Sigmoid colon (tissue), 7 donors: ENCODE data around the gene IQGAP2. TPM values are rescaled to one million over a fixed set of nuclear protein-coding genes. Genes with fewer than 3 reads are reported as not detected.

Experiments
- DNase-seq: peaks from one replicate; pipeline ENCODE4 v3.0.0-alpha.2; 2019
- H3K27ac ChIP-seq, 4 donors: fragments of 200-600 bp; sonication (generic); one replicate each; pipeline ENCODE4 v1.5.1; 2016 to 2019; ENCODE audit warnings: mild to moderate bottlenecking in 1 of 4
- H3K27me3 ChIP-seq, 3 donors: fragments of 200-600 bp; sonication (generic); one replicate each; pipeline ENCODE4 v1.5.1; 2019; ENCODE audit warnings: mild to moderate bottlenecking in 1 of 3
- H3K36me3 ChIP-seq, 4 donors: fragments of 200-600 bp; sonication (generic); one replicate each; pipeline ENCODE4 v1.5.1; 2016 to 2019
- H3K4me1 ChIP-seq, 4 donors: fragments of 200-600 bp; sonication (generic); one replicate each; pipeline ENCODE4 v1.5.1; 2017 to 2019
- H3K4me3 ChIP-seq, 4 donors: fragments of 200-600 bp; sonication (generic); one replicate each; pipeline ENCODE4 v1.5.1; 2017 to 2019; ENCODE audit warnings: mild to moderate bottlenecking in 2 of 4, moderate library complexity in 1 of 4
- H3K9me3 ChIP-seq, 4 donors: fragments of 200-600 bp in 3 of 4; sonication (generic) in 3 of 4; one replicate each; pipeline versions ENCODE4 v1.5.1 to v1.6.1; 2013 to 2019
- EP300 ChIP-seq, 4 donors: sonication (generic); formaldehyde crosslinking; IDR thresholded peaks; one replicate each; pipeline ENCODE4 v1.6.1; 2017; ENCODE audit warnings: antibody characterized with exemption in 4 of 4
- POLR2A ChIP-seq, 2 donors: fragments of 450-650 bp; IDR thresholded peaks; one replicate each; pipeline ENCODE4 v1.6.1; 2016; ENCODE audit warnings: antibody characterized with exemption in 2 of 2, mild to moderate bottlenecking in 2 of 2, moderate library complexity in 2 of 2
- POLR2AphosphoS5 ChIP-seq, 4 donors: sonication (generic); formaldehyde crosslinking; IDR thresholded peaks; one replicate each; pipeline ENCODE4 v1.6.1; 2017; ENCODE audit warnings: antibody characterized with exemption in 4 of 4
- WGBS, 2 donors: extraction: QIAGEN DNeasy Blood & Tissue Kit; methylation state at CpG; one replicate each; pipeline ENCODE4 v1.1.7; 2013; 5-methylcytosine and 5-hydroxymethylcytosine counted together
- intact Hi-C: fragments of 100-400 bp; cut with DNase I; formaldehyde crosslinking; loops from one replicate; pipeline ENCODE4 v1.15.1; 2023
- polyA plus RNA-seq, 3 donors: library from polyadenylated mRNA; stranded (reverse); fragments of 200-250 nt; gene quantifications; one replicate each; pipeline ENCODE4 v1.2.3, GENCODE V29; 2013
- total RNA-seq, 4 donors: library from RNA; depleted of rRNA; stranded (reverse); fragments of >200 nt; gene quantifications; one replicate each; pipeline ENCODE4 v1.1.0, GENCODE V29; 2016
- TF ChIP-seq, protein P1 (sequence below), 4 experiments: fragments of 450-650 bp in 3 of 4; fragments of 200-600 bp in 1 of 4; IDR thresholded peaks; one replicate each; pipeline ENCODE4 v1.5.1; 2016 to 2019; ENCODE audit warnings: antibody characterized with exemption in 4 of 4, mild to moderate bottlenecking in 3 of 4, moderate library complexity in 2 of 4
- donor health status: healthy with polysubstance abuse.
- donor health status: Bipolar disorder and iron deficiency.
- donor health status: healthy.

The IQGAP2 gene
- total and polyA plus RNA-seq, 7 donors, result 15.0 to 85.3 (median 24.6) TPM

DNA sequence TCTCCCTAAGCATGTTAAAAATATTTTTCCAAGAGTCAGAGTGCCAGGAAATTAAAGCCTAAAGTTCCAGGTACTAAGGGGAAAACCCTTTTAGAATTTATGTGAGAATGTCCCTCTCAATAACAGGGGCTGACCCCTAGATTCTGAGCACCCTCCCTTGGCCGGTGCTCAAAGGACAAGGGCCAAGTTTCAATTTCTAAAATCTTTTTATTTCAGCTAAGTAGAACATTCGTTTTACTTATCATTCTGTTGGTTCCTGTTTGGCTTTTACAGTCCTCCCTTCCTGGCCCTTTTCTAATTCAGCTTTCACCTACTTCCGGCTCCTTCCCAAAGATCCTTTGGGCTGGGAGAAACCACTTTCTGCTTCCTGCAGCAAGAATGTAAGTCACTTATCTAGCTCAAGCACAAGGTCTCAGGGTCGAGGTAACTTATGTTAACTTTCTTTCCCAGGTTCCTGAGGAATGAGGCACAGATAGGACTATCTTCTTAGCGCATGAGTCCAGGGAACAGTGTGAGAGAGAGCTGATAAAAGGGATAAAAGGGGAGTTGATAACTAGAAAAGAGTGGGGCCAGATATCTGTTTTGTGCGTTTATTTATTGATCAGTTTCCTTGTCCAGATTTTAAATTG, 254.7 kb downstream of the IQGAP2 start:
- H3K4me1 ChIP-seq, result no peaks in the 10 kb centered on the region
- H3K4me3 ChIP-seq, result no peak overlapping the region
- no peak for DNase-seq
- no peak for TF ChIP-seq EP300 (IDR thresholded peaks at IDR 0.05)
- intact Hi-C loops, result no loop called here
- H3K27ac ChIP-seq, result no peak overlapping the region
- H3K27me3 ChIP-seq, result no peaks in the 10 kb centered on the region
- 67 to 73% methylated on average over 6 of the region's 6 CpGs for WGBS, 2 donors
- H3K36me3 ChIP-seq, result no peaks in the 10 kb centered on the region
- no peaks in the 10 kb centered on the region for H3K9me3 ChIP-seq

DNA sequence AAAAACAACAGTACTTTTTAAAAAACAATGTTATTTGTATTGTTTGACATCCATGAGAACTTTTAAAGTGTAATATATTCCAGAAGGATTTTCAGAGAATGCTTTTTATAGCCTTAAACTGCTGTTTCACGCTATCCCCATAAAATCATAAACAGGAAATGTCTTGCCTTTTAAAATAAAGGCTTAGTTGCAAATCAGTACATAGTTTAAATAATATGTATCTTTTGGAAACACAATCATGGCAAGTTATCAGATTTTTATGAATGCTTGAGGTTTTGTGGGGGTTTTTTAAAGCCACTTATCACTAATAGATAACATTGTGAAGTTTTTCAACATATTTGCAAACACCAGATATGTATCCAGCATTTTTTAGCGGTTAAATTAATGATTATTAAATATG, 257.3 kb downstream of the IQGAP2 start:
- TF ChIP-seq EP300 (IDR thresholded peaks at IDR 0.05), result no peak
- no peaks in the 10 kb centered on the region for H3K36me3 ChIP-seq
- H3K27me3 ChIP-seq, result no peaks in the 10 kb centered on the region
- no peaks in the 10 kb centered on the region for H3K9me3 ChIP-seq
- intact Hi-C loops, result no loop called here
- no peaks in the 10 kb centered on the region for H3K4me1 ChIP-seq
- H3K27ac ChIP-seq, result no peak overlapping the region
- 58 to 63% methylated on average over 2 of the region's 2 CpGs for WGBS, 2 donors
- H3K4me3 ChIP-seq, result no peak overlapping the region
- DNase-seq, result no peak

DNA sequence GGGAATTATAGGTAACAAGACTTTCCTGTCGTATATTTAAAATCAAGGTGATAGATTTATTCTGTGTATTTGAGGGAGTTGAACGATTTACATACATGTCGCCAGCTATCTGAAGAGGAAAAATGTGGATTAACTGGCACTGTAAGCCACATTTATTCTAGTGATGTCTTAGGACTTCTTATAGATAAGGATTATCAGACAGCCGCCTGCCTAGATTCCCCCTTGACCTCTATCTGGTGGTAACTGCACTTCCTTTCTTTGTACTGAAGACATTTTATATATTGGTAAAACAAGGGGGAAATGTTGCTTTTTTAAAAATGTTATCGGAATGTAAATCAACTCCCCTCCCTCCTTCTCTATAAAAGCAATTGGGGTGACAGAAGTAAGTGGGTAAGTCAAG, 259.4 kb downstream of the IQGAP2 start:
- H3K9me3 ChIP-seq, result no peaks in the 10 kb centered on the region
- WGBS, 2 donors, result 93 to 97% methylated on average over 5 of the region's 5 CpGs
- DNase-seq, result no peak
- TF ChIP-seq EP300 (IDR thresholded peaks at IDR 0.05), result no peak
- TF ChIP-seq POLR2AphosphoS5 (IDR thresholded peaks at IDR 0.05), result no peak
- no peak for TF ChIP-seq POLR2A (IDR thresholded peaks at IDR 0.05)
- H3K27ac ChIP-seq, result no peak overlapping the region
- no peaks in the 10 kb centered on the region for H3K36me3 ChIP-seq
- H3K4me1 ChIP-seq, result no peaks in the 10 kb centered on the region
- H3K4me3 ChIP-seq, result no peak overlapping the region
- no peaks in the 10 kb centered on the region for H3K27me3 ChIP-seq
- intact Hi-C loops, result no loop called here

DNA sequence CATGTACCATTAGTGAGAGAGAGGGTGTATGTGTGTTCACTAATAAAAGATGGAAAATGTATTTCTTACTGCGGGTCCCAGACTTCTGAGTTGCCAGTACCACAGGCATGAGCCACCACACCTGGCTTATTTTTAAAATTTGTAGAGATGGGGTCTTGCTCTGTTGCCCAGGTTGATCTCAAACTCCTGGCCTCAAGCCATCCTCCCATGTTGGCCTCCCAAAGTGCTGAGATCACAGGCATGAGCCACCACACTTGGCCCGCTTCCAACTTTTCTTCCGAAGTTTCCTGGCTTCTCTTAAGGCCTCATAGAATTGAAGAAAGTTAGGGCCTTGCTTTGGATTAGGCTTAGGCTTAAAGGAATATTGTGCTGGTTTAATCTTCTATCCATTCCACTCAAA, 260.5 kb downstream of the IQGAP2 start:
- Histone ChIP-seq H3K4me3 (no peak overlapping the region), H3K4me1 (no peaks in the 10 kb centered on the region), H3K36me3 (no peaks in the 10 kb centered on the region), H3K9me3 (no peaks in the 10 kb centered on the region), H3K27ac (no peak overlapping the region), H3K27me3 (no peaks in the 10 kb centered on the region)
- intact Hi-C loops, result no loop called here
- DNase-seq, result no peak
- WGBS, 2 donors, result 75 to 78% methylated on average over 3 of the region's 3 CpGs
- TF ChIP-seq EP300 (IDR thresholded peaks at IDR 0.05) (no peak), POLR2A (IDR thresholded peaks at IDR 0.05) (no peak), POLR2AphosphoS5 (IDR thresholded peaks at IDR 0.05) (no peak)
- TF ChIP-seq, protein P1, sequence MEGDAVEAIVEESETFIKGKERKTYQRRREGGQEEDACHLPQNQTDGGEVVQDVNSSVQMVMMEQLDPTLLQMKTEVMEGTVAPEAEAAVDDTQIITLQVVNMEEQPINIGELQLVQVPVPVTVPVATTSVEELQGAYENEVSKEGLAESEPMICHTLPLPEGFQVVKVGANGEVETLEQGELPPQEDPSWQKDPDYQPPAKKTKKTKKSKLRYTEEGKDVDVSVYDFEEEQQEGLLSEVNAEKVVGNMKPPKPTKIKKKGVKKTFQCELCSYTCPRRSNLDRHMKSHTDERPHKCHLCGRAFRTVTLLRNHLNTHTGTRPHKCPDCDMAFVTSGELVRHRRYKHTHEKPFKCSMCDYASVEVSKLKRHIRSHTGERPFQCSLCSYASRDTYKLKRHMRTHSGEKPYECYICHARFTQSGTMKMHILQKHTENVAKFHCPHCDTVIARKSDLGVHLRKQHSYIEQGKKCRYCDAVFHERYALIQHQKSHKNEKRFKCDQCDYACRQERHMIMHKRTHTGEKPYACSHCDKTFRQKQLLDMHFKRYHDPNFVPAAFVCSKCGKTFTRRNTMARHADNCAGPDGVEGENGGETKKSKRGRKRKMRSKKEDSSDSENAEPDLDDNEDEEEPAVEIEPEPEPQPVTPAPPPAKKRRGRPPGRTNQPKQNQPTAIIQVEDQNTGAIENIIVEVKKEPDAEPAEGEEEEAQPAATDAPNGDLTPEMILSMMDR (IDR thresholded peaks at IDR 0.05), result no peak

DNA sequence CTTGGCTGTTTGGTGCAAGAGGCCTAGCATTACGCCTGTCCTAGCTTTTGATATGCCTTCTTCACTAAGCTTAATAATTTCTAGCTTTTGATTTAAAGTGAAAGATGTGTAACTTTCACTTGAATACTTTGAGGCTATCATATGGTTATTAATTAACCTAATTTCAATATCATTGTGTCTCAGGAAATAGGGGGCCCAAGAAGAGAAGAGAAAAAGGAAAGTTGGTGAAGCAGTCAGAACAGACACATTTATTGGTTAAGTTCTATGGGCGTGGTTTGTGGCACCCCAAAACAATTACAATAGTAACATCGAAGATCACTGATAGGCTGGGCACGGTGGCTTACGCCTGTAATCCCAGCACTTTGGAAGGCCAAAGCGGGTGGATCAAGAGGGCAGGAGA, 261.0 kb downstream of the IQGAP2 start:
- Histone ChIP-seq H3K27ac (no peak overlapping the region), H3K27me3 (no peaks in the 10 kb centered on the region), H3K4me1 (no peaks in the 10 kb centered on the region), H3K36me3 (no peaks in the 10 kb centered on the region), H3K4me3 (no peak overlapping the region), H3K9me3 (no peaks in the 10 kb centered on the region)
- DNase-seq, result no peak
- 96% methylated on average over 6 of the region's 6 CpGs for WGBS, 2 donors
- TF ChIP-seq EP300 (IDR thresholded peaks at IDR 0.05) (no peak), POLR2AphosphoS5 (IDR thresholded peaks at IDR 0.05) (no peak)
- TF ChIP-seq, protein P1 (IDR thresholded peaks at IDR 0.05), result no peak
- intact Hi-C loops, result no loop called here

DNA sequence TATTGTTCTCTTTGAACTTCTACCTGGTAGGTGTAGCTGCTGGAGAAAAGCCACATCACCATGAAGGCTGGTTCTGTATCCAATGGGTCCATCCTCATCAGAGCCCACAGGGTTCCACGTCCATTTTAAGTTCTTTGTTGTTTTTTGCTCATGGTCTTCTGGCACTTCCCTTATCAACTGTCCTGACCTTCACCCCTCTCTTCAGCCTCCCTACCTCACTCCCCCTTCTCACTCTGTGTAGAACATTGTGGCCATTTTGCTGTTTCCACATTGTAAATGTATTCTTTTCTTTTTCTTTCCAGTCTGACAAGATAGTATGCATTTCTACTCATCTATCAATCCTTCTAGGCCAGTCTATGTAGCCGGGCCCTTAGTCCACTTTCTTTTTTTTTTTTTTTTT, 264.4 kb downstream of the IQGAP2 start:
- WGBS, 2 donors, result 74 to 88% methylated on average over 2 of the region's 2 CpGs
- DNase-seq, result no peak
- Histone ChIP-seq H3K9me3 (no peaks in the 10 kb centered on the region), H3K27me3 (no peaks in the 10 kb centered on the region), H3K4me1 (no peaks in the 10 kb centered on the region), H3K27ac (no peak overlapping the region), H3K4me3 (no peak overlapping the region), H3K36me3 (no peaks in the 10 kb centered on the region)
- TF ChIP-seq POLR2A (IDR thresholded peaks at IDR 0.05) (no peak), EP300 (IDR thresholded peaks at IDR 0.05) (no peak), POLR2AphosphoS5 (IDR thresholded peaks at IDR 0.05) (no peak)
- TF ChIP-seq, protein P1 (IDR thresholded peaks at IDR 0.05), result no peak
- intact Hi-C loops, result no loop called here
